ENCODE results near the gene GPR35. TPM values are rescaled to one million over a fixed set of nuclear protein-coding genes. Genes with fewer than 3 reads are reported as not detected.

Gene GPR35
- total and polyA plus RNA-seq, 2 donors (not counting 3 experiments of a cell fraction or from before 2014, with no cell fraction given) = 0.18 to 0.33 TPM

DNA sequence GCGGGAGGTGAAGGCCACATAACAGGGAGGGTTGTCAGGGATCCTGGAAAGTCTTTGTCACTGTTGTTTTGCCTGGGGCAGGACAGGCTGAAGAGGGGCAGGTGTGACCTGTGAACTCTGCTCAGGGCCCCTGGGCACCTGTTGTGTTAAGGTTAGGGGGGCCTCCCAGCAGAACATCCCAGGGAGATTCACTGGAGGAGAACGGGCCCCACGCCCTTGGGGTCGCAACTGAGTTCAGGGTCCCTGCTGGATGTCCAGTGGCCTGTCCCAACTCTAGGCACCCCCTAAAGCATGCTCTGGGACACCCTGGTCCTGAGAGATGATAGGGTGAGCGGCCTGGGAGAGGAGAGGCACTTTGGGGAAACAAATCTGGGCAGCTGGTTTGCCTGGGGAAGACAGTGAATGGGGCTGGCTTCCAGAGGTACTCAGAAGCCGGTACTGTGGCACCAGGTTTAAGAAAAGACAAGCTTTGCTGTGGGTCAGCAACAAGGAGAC is 22.9 kb downstream of the GPR35 start:
- intact Hi-C loops (cut with micrococcal nuclease) (no loop called here), dilution Hi-C loops (cut with MboI; ENCODE audit: extremely low pct_ligation_motif_present, low sequenced_read_pairs) (no loop called here)
- ChIA-PET POLR2A (no interaction called here), CTCF (no interaction called here)
- no peaks in the 10 kb centered on the region for H3K4me1 ChIP-seq (ENCODE audit: control insufficient read depth, extremely low read depth, insufficient read depth, low read length)
- FAIRE-seq = no peak
- no peak overlapping the region for H3K4me2 ChIP-seq (ENCODE audit: insufficient read depth, low read length)
- no peak overlapping the region for H2AFZ ChIP-seq (ENCODE audit: low read depth, low read length)
- no peaks in the 10 kb centered on the region for H3K79me2 ChIP-seq (ENCODE audit: control insufficient read depth, insufficient read depth, low read length)
- no peak for DNase-seq (ENCODE audit: low read depth, low spot score)
- H3K27ac ChIP-seq (ENCODE audit: insufficient read depth, low read depth, low read length) = no peak overlapping the region
- H3K4me3 ChIP-seq (replicated peaks in 1 of 3; ENCODE audit: insufficient read depth in 1 of 3, low read depth in 1 of 3, low read length in 3 of 3) = no peak overlapping the region
- no peaks in the 10 kb centered on the region for H3K9me1 ChIP-seq (replicated peaks; ENCODE audit: control insufficient read depth, extremely low read depth, insufficient read depth, low read length)
- no peak for TF ChIP-seq POLR2AphosphoS5 (IDR thresholded peaks at IDR 0.05; ENCODE audit: insufficient read depth, low read depth, low read length)
- no peak for TF ChIP-seq EZH2 (IDR thresholded peaks at IDR 0.05; ENCODE audit: borderline replicate concordance, low read depth, low read length, severe bottlenecking)
- TF ChIP-seq MYC (IDR thresholded peaks at IDR 0.05; ENCODE audit: low read depth, low read length) = no peak
- no peak for TF ChIP-seq JUN (IDR thresholded peaks at IDR 0.05; ENCODE audit: borderline replicate concordance, insufficient read depth, insufficient read length, low read depth)
- no peak for TF ChIP-seq FOS (IDR thresholded peaks at IDR 0.05; ENCODE audit: borderline replicate concordance, insufficient read depth, low read length)
- no peak for TF ChIP-seq GATA2 (IDR thresholded peaks at IDR 0.05; ENCODE audit: insufficient read depth, insufficient read length, low read depth, low read length)
- TF ChIP-seq, protein P1, sequence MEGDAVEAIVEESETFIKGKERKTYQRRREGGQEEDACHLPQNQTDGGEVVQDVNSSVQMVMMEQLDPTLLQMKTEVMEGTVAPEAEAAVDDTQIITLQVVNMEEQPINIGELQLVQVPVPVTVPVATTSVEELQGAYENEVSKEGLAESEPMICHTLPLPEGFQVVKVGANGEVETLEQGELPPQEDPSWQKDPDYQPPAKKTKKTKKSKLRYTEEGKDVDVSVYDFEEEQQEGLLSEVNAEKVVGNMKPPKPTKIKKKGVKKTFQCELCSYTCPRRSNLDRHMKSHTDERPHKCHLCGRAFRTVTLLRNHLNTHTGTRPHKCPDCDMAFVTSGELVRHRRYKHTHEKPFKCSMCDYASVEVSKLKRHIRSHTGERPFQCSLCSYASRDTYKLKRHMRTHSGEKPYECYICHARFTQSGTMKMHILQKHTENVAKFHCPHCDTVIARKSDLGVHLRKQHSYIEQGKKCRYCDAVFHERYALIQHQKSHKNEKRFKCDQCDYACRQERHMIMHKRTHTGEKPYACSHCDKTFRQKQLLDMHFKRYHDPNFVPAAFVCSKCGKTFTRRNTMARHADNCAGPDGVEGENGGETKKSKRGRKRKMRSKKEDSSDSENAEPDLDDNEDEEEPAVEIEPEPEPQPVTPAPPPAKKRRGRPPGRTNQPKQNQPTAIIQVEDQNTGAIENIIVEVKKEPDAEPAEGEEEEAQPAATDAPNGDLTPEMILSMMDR (IDR thresholded peaks at IDR 0.05; ENCODE audit: extremely low read depth in 1 of 2, insufficient read depth in 1 of 2, low read depth in 1 of 2, low read length in 2 of 2) = no peak
- TF ChIP-seq, protein P2, sequence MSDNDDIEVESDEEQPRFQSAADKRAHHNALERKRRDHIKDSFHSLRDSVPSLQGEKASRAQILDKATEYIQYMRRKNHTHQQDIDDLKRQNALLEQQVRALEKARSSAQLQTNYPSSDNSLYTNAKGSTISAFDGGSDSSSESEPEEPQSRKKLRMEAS (IDR thresholded peaks at IDR 0.05; ENCODE audit: insufficient read depth, insufficient read length) = no peak
- TF ChIP-seq POLR2A (IDR thresholded peaks at IDR 0.05; ENCODE audit: low read depth, low read length) = no peak
- no peaks in the 10 kb centered on the region for H3K9me3 ChIP-seq (replicated peaks; ENCODE audit: control insufficient read depth, insufficient read depth, low read length)
- H4K20me1 ChIP-seq (replicated peaks; ENCODE audit: control insufficient read depth, extremely low read depth, insufficient read depth, low read length) = no peaks in the 10 kb centered on the region
- no peak overlapping the region for H3K9ac ChIP-seq (replicated peaks; ENCODE audit: extremely low read depth, insufficient read depth, low read length)
- no peaks in the 10 kb centered on the region for H3K36me3 ChIP-seq (ENCODE audit: control insufficient read depth in 2 of 2, extremely low read depth in 1 of 2, insufficient read depth in 2 of 2, low read length in 2 of 2)
- H3K27me3 ChIP-seq (ENCODE audit: control insufficient read depth in 2 of 2, insufficient read depth in 2 of 2, low read length in 2 of 2) = peaks cover 0 to 2% of the 10 kb centered on the region in 2 experiments
- no TSS peak for BruUV-seq (replicated peaks)

Data from endothelial cell of umbilical vein (primary cell).